ENCODE results near the gene ZNF322.

DNA sequence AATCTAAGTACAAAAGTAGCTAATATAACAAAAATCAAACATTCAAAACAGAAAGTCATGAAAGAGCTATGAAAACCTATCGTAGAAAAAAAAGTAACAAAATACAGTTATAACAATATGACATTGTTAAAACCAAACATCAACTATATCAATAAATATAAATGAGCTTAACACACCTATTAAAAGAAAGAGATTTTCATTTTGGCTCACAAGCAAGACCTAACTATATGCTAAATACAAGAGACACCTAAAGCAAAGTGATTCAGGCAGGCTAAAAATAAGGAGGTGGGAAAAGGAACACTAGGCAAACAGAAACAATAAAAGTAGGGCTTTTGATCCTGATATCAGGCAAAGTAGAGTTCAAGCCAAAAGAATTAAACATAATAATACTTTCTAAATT lies 13.5 kb downstream of the ZNF322 start:
- TF ChIP-seq, protein P1, sequence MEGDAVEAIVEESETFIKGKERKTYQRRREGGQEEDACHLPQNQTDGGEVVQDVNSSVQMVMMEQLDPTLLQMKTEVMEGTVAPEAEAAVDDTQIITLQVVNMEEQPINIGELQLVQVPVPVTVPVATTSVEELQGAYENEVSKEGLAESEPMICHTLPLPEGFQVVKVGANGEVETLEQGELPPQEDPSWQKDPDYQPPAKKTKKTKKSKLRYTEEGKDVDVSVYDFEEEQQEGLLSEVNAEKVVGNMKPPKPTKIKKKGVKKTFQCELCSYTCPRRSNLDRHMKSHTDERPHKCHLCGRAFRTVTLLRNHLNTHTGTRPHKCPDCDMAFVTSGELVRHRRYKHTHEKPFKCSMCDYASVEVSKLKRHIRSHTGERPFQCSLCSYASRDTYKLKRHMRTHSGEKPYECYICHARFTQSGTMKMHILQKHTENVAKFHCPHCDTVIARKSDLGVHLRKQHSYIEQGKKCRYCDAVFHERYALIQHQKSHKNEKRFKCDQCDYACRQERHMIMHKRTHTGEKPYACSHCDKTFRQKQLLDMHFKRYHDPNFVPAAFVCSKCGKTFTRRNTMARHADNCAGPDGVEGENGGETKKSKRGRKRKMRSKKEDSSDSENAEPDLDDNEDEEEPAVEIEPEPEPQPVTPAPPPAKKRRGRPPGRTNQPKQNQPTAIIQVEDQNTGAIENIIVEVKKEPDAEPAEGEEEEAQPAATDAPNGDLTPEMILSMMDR (conservative IDR thresholded peaks at IDR 0.05; ENCODE audit: low read length) = no peak
- TF ChIP-seq EZH2phosphoT487 (IDR thresholded peaks at IDR 0.05; ENCODE audit: borderline replicate concordance, low read depth, low read length) = no peak

Data from OCI-LY7 (cell line).